Hepatocyte (in vitro differentiated cells): Measurements from ENCODE around the gene MUC6. TPM values are rescaled to one million over a fixed set of nuclear protein-coding genes. Genes with fewer than 3 reads are reported as not detected.

ENCODE experiments used
- DNase-seq: peaks from one replicate; pipeline ENCODE4 v3.0.0-alpha.2; 2016; ENCODE audit warnings: low spot score
- H2AFZ ChIP-seq: fragments of 200-600 bp; sonication (generic); 2 replicates; pipeline ENCODE4 v1.6.0; 2016; ENCODE audit warnings: antibody characterized with exemption, mild to moderate bottlenecking
- H3K27ac ChIP-seq: fragments of 200-600 bp; sonication (generic); 2 replicates; pipeline ENCODE4 v1.5.1; 2016; ENCODE audit warnings: mild to moderate bottlenecking
- H3K27me3 ChIP-seq: fragments of 200-600 bp; sonication (generic); 2 replicates; pipeline ENCODE4 v1.6.1; 2016
- H3K36me3 ChIP-seq: fragments of 200-600 bp; sonication (generic); replicated peaks from 2 replicates; pipeline ENCODE4 v1.5.1; 2016; ENCODE audit warnings: low read depth; ENCODE audit not compliant: insufficient read depth
- H3K4me1 ChIP-seq: fragments of 200-600 bp; sonication (generic); 2 replicates; pipeline ENCODE4 v1.5.1; 2016; ENCODE audit warnings: mild to moderate bottlenecking, moderate library complexity; ENCODE audit not compliant: insufficient read depth
- H3K4me2 ChIP-seq: fragments of 200-600 bp; sonication (generic); 2 replicates; pipeline ENCODE4 v1.6.0; 2016
- H3K4me3 ChIP-seq: fragments of 200-600 bp; sonication (generic); 2 replicates; pipeline ENCODE4 v1.5.1; 2016; ENCODE audit warnings: mild to moderate bottlenecking
- H3K79me2 ChIP-seq: fragments of 200-600 bp; sonication (generic); 2 replicates; pipeline ENCODE4 v1.6.0; 2017; ENCODE audit warnings: mild to moderate bottlenecking
- H3K9me2 ChIP-seq: fragments of 200-600 bp; sonication (generic); replicated peaks from 2 replicates; pipeline ENCODE4 v1.6.0; 2017; ENCODE audit warnings: mild to moderate bottlenecking; ENCODE audit not compliant: insufficient read depth
- H3K9me3 ChIP-seq: fragments of 200-600 bp; sonication (generic); 2 replicates; pipeline ENCODE4 v1.5.1; 2016; ENCODE audit warnings: low read depth, mild to moderate bottlenecking
- H4K20me1 ChIP-seq: fragments of 200-600 bp; sonication (generic); 2 replicates; pipeline ENCODE4 v1.6.0; 2016; ENCODE audit warnings: mild to moderate bottlenecking; ENCODE audit not compliant: insufficient read depth, poor library complexity, severe bottlenecking
- CTCF ChIP-seq: fragments of 200-600 bp; sonication (generic); IDR thresholded peaks from 2 replicates; pipeline ENCODE4 v1.5.1; 2016; ENCODE audit warnings: antibody characterized with exemption, mild to moderate bottlenecking; ENCODE audit not compliant: poor library complexity
- EZH2 ChIP-seq: fragments of 200-600 bp; sonication (generic); IDR thresholded peaks from 2 replicates; pipeline ENCODE4 v1.6.1; 2016; ENCODE audit warnings: antibody characterized with exemption, mild to moderate bottlenecking, borderline replicate concordance
- EZH2phosphoT487 ChIP-seq: fragments of 200-600 bp; sonication (generic); IDR thresholded peaks from one replicate; pipeline ENCODE4 v1.6.1; 2018; ENCODE audit warnings: antibody characterized with exemption, mild to moderate bottlenecking, low read depth, moderate library complexity; ENCODE audit not compliant: unreplicated experiment, severe bottlenecking
- WGBS: methylation state at CpG from one replicate; pipeline ENCODE4 v1.1.6; 2016; ENCODE audit warnings: low lambda C conversion rate; ENCODE audit errors: missing lambda C conversion rate; 5-methylcytosine and 5-hydroxymethylcytosine counted together
- polyA plus RNA-seq: library from polyadenylated mRNA; unstranded; fragments of >200 nt; fragmentation: Nextera tagmentation; extraction: Ambion mirVana; gene quantifications from 2 replicates; pipeline ENCODE4 v1.2.1, GENCODE V29; 2016
- total RNA-seq: library from RNA; depleted of rRNA; stranded (reverse); fragments of >200 nt; gene quantifications from 2 replicates; pipeline ENCODE4 v1.2.3, GENCODE V29; 2014

The MUC6 gene
- total and polyA plus RNA-seq, 2 experiments from 2014 or later = not detected

GRCh38 chr11:1040428-1041148, 4.1 kb upstream of the MUC6 start:
- Histone ChIP-seq H3K4me2 (no peak overlapping the region), H4K20me1 (no peaks in the 10 kb centered on the region), H2AFZ (no peak overlapping the region), H3K27ac (no peak overlapping the region), H3K4me3 (no peak overlapping the region), H3K9me3 (no peaks in the 10 kb centered on the region), H3K79me2 (no peaks in the 10 kb centered on the region), H3K9me2 (no peaks in the 10 kb centered on the region), H3K27me3 (no peaks in the 10 kb centered on the region), H3K36me3 (no peaks in the 10 kb centered on the region), H3K4me1 (peaks cover 4% of the 10 kb centered on the region)
- 91% methylated on average over 11 of the region's 16 CpGs for WGBS
- DNase-seq = no peak
- no peak for TF ChIP-seq EZH2
- TF ChIP-seq EZH2phosphoT487 = no peak
- TF ChIP-seq CTCF = no peak

GRCh38 chr11:1039481-1040427, 3.2 kb upstream of the MUC6 start:
- DNase-seq = no peak
- H3K36me3 ChIP-seq = no peaks in the 10 kb centered on the region
- H4K20me1 ChIP-seq = no peaks in the 10 kb centered on the region
- H3K4me2 ChIP-seq = no peak overlapping the region
- 93% methylated on average over 28 of the region's 32 CpGs for WGBS
- no peaks in the 10 kb centered on the region for H3K27me3 ChIP-seq
- H3K4me3 ChIP-seq = no peak overlapping the region
- peaks cover 4% of the 10 kb centered on the region for H3K4me1 ChIP-seq
- no peak overlapping the region for H2AFZ ChIP-seq
- H3K9me2 ChIP-seq = no peaks in the 10 kb centered on the region
- no peak overlapping the region for H3K27ac ChIP-seq
- TF ChIP-seq EZH2 = no peak
- no peaks in the 10 kb centered on the region for H3K9me3 ChIP-seq
- no peaks in the 10 kb centered on the region for H3K79me2 ChIP-seq

GRCh38 chr11:1038921-1039320, 2.4 kb upstream of the MUC6 start:
- Histone ChIP-seq H3K36me3 (no peaks in the 10 kb centered on the region), H3K9me2 (no peaks in the 10 kb centered on the region), H3K4me2 (no peak overlapping the region), H4K20me1 (no peaks in the 10 kb centered on the region), H3K9me3 (no peaks in the 10 kb centered on the region), H3K79me2 (no peaks in the 10 kb centered on the region), H3K4me1 (peaks cover 4% of the 10 kb centered on the region), H3K27ac (no peak overlapping the region), H3K27me3 (no peaks in the 10 kb centered on the region), H3K4me3 (no peak overlapping the region), H2AFZ (no peak overlapping the region)
- WGBS = 96% methylated on average over 12 of the region's 12 CpGs
- no peak for DNase-seq
- TF ChIP-seq CTCF (no peak), EZH2phosphoT487 (no peak), EZH2 (no peak)

- Histone ChIP-seq H3K4me3 (no peak overlapping the region), H3K27me3 (no peaks in the 10 kb centered on the region), H3K4me2 (no peak overlapping the region), H3K9me2 (no peaks in the 10 kb centered on the region), H3K9me3 (no peaks in the 10 kb centered on the region), H3K79me2 (no peaks in the 10 kb centered on the region), H3K27ac (no peak overlapping the region), H4K20me1 (no peaks in the 10 kb centered on the region), H3K36me3 (no peaks in the 10 kb centered on the region), H3K4me1 (peaks cover 4% of the 10 kb centered on the region), H2AFZ (no peak overlapping the region)
- no peak for DNase-seq
- 91% methylated on average over 8 of the region's 10 CpGs for WGBS
- TF ChIP-seq CTCF = no peak
- no peak for TF ChIP-seq EZH2phosphoT487
- no peak for TF ChIP-seq EZH2
Observed at GRCh38 chr11:1038361-1038760, 1.8 kb upstream of the MUC6 start.
